ENCODE results near the gene PROM1.

Gene PROM1

DNA sequence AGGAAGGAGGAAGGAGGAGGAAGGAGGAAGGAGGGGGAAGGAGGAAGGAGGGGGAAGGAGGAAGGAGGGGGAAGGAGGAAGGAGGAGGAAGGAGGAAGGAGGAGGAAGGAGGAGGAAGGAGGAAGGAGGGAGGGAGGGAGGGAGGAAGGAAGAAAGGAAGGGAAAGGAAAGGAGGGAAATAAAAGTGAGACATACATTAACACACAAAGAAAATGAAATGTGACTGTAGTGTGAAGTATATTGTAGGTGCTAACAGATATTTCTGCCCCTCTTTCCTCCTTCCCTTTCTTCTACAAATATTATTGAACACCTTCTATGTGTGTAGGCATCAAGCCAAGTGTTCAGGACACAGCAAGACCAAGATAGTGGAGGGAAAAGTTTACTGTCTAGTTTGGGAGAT lies 26.4 kb upstream of the PROM1 start:
- no peak overlapping the region for H4K8ac ChIP-seq (ENCODE audit: low read depth, low read length)
- no peak overlapping the region for H3K23ac ChIP-seq (ENCODE audit: low read length)

DNA sequence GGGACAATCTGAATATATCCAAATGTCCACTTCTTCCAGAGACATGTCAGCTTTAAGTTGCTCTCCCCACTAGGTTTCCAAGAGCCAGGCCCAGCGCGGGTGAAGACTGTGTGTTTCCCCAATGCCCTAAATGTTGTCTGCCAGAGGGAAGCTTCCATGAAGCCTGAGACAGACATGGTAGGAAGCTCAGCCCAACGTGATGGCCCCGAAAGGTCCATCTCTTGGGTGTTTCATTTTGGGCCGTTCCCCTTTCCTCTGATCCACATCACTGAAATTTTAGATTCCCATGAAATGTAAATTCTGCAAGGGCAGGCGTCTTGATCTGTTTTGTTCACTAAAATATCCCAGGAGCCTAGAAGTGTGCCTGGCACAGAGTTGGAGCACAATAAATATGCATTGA lies 25.4 kb upstream of the PROM1 start:
- Histone ChIP-seq H3K4me2 (ENCODE audit: low read length) (no peak overlapping the region), H2AFZ (ENCODE audit: insufficient read depth, low read length, poor library complexity) (no peak overlapping the region)

More for the DNA sequence above, 26.4 kb upstream of the PROM1 start:
- no peaks in the 10 kb centered on the region for H3K79me1 ChIP-seq (ENCODE audit: low read length)
- peaks cover 2% of the 10 kb centered on the region for H3K9me3 ChIP-seq (ENCODE audit: insufficient read depth, low read depth, low read length)
- H4K12ac ChIP-seq (ENCODE audit: low read depth, low read length): no peak overlapping the region
- H3K4me1 ChIP-seq (ENCODE audit: control insufficient read depth in 1 of 2, insufficient read depth in 2 of 2, low read length in 2 of 2): no peaks in the 10 kb centered on the region
- H3K79me2 ChIP-seq (ENCODE audit: control insufficient read depth, insufficient read depth, low read length, poor library complexity): no peaks in the 10 kb centered on the region
- H3K18ac ChIP-seq (ENCODE audit: low read length): no peak overlapping the region
- H2AK5ac ChIP-seq (ENCODE audit: low read length): no peak overlapping the region
- no peak overlapping the region for H3K4me3 ChIP-seq (ENCODE audit: low read depth, low read length)
- no peaks in the 10 kb centered on the region for H3K27me3 ChIP-seq (ENCODE audit: insufficient read depth, low read length)
- H3K14ac ChIP-seq (ENCODE audit: low read length): no peak overlapping the region
- no peak overlapping the region for H2BK120ac ChIP-seq (ENCODE audit: insufficient read depth, low read length, poor library complexity)
- no peak overlapping the region for H3K9ac ChIP-seq (ENCODE audit: low read length)
- no peak overlapping the region for H3K27ac ChIP-seq (ENCODE audit: low read depth, low read length)
- no peak overlapping the region for H2BK12ac ChIP-seq (ENCODE audit: low read length)
- no peak overlapping the region for H2AFZ ChIP-seq (ENCODE audit: insufficient read depth, low read length, poor library complexity)
- no peak overlapping the region for H2BK5ac ChIP-seq (ENCODE audit: low read depth, low read length, poor library complexity)
- H4K91ac ChIP-seq (ENCODE audit: low read depth, low read length): no peak overlapping the region
- H3K4ac ChIP-seq (ENCODE audit: low read depth, low read length): no peak overlapping the region
- DNase-seq: no peak
- no peaks in the 10 kb centered on the region for H3K36me3 ChIP-seq (ENCODE audit: control insufficient read depth in 1 of 2, insufficient read depth in 2 of 2, low read length in 2 of 2)
- H3K4me2 ChIP-seq (ENCODE audit: low read length): no peak overlapping the region

DNA sequence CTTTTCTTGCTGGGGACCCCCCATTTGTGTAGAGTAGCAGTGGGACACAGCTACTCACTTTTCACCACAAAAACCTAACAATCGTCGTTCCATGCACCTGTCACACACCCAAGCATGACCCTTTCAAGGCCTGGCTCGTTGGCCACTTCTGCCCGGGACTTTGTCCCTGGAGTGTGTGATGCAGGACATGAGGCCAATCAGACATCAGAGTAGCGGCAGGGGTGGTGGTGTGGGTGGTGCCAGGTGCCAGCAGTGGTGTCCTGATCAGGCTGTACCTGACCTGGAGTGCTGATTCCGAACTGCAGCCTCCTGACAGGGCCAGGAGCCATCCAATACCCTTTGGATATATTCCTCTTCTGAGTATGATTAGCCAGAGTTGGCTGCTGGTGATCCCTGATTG lies 23.1 kb upstream of the PROM1 start:
- Histone ChIP-seq H3K4me2 (ENCODE audit: low read length) (no peak overlapping the region), H3K9me3 (ENCODE audit: insufficient read depth, low read depth, low read length) (peaks cover 2% of the 10 kb centered on the region), H2AFZ (ENCODE audit: insufficient read depth, low read length, poor library complexity) (no peak overlapping the region), H3K79me2 (ENCODE audit: control insufficient read depth, insufficient read depth, low read length, poor library complexity) (no peaks in the 10 kb centered on the region), H3K36me3 (ENCODE audit: control insufficient read depth in 1 of 2, insufficient read depth in 2 of 2, low read length in 2 of 2) (no peaks in the 10 kb centered on the region), H3K79me1 (ENCODE audit: low read length) (no peaks in the 10 kb centered on the region), H4K12ac (ENCODE audit: low read depth, low read length) (no peak overlapping the region), H3K18ac (ENCODE audit: low read length) (no peak overlapping the region), H3K9ac (ENCODE audit: low read length) (no peak overlapping the region), H4K8ac (ENCODE audit: low read depth, low read length) (no peak overlapping the region), H2BK5ac (ENCODE audit: low read depth, low read length, poor library complexity) (no peak overlapping the region), H3K4me1 (ENCODE audit: control insufficient read depth in 1 of 2, insufficient read depth in 2 of 2, low read length in 2 of 2) (no peaks in the 10 kb centered on the region), H3K27ac (ENCODE audit: low read depth, low read length) (no peak overlapping the region), H2BK120ac (ENCODE audit: insufficient read depth, low read length, poor library complexity) (no peak overlapping the region), H2AK5ac (ENCODE audit: low read length) (no peak overlapping the region), H3K4ac (ENCODE audit: low read depth, low read length) (no peak overlapping the region), H3K27me3 (ENCODE audit: insufficient read depth, low read length) (no peaks in the 10 kb centered on the region), H3K23ac (ENCODE audit: low read length) (no peak overlapping the region), H3K14ac (ENCODE audit: low read length) (no peak overlapping the region), H2BK12ac (ENCODE audit: low read length) (no peak overlapping the region), H3K4me3 (ENCODE audit: low read depth, low read length) (no peak overlapping the region), H4K91ac (ENCODE audit: low read depth, low read length) (no peak overlapping the region)
- no CpG with 5 or more reads among the region's 6 CpGs for WGBS (ENCODE audit: extremely low coverage, insufficient coverage, insufficient read length)
- no peak for DNase-seq

More for the DNA sequence above, 25.4 kb upstream of the PROM1 start:
- Histone ChIP-seq H4K12ac (ENCODE audit: low read depth, low read length) (no peak overlapping the region), H4K8ac (ENCODE audit: low read depth, low read length) (no peak overlapping the region), H3K9ac (ENCODE audit: low read length) (no peak overlapping the region), H2BK120ac (ENCODE audit: insufficient read depth, low read length, poor library complexity) (no peak overlapping the region), H3K18ac (ENCODE audit: low read length) (no peak overlapping the region), H2BK5ac (ENCODE audit: low read depth, low read length, poor library complexity) (no peak overlapping the region), H3K79me1 (ENCODE audit: low read length) (no peaks in the 10 kb centered on the region), H2BK12ac (ENCODE audit: low read length) (no peak overlapping the region), H3K4me1 (ENCODE audit: control insufficient read depth in 1 of 2, insufficient read depth in 2 of 2, low read length in 2 of 2) (no peaks in the 10 kb centered on the region), H3K4me3 (ENCODE audit: low read depth, low read length) (no peak overlapping the region), H3K36me3 (ENCODE audit: control insufficient read depth in 1 of 2, insufficient read depth in 2 of 2, low read length in 2 of 2) (no peaks in the 10 kb centered on the region), H3K9me3 (ENCODE audit: insufficient read depth, low read depth, low read length) (peaks cover 2% of the 10 kb centered on the region), H2AK5ac (ENCODE audit: low read length) (no peak overlapping the region), H3K27ac (ENCODE audit: low read depth, low read length) (no peak overlapping the region), H3K14ac (ENCODE audit: low read length) (no peak overlapping the region), H3K23ac (ENCODE audit: low read length) (no peak overlapping the region), H3K27me3 (ENCODE audit: insufficient read depth, low read length) (no peaks in the 10 kb centered on the region), H3K4ac (ENCODE audit: low read depth, low read length) (no peak overlapping the region), H4K91ac (ENCODE audit: low read depth, low read length) (no peak overlapping the region), H3K79me2 (ENCODE audit: control insufficient read depth, insufficient read depth, low read length, poor library complexity) (no peaks in the 10 kb centered on the region)
- DNase-seq: no peak
- WGBS (ENCODE audit: extremely low coverage, insufficient coverage, insufficient read length): no CpG with 5 or more reads among the region's 6 CpGs

DNA sequence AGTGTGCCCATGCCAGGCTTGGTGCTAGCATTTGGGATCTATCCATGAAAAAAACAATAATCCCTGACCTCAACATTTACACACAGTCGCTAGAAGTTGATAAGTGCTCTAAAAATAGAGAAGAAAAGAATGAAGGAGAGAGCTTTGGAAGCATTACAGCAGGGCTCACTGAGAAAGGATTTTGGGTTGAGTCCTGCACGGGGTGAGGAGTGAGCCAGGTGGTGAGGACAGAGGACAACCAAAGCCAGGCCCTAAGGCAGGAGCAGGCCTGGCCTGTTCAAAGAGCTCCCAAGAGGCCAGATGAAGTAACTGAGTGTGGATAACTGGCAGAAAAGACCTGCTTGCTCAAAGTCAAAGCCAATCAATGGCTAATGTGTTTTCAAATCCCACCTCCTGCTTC lies 20.7 kb upstream of the PROM1 start:
- H3K79me1 ChIP-seq (ENCODE audit: low read length): no peaks in the 10 kb centered on the region
- no peaks in the 10 kb centered on the region for H3K4me1 ChIP-seq (ENCODE audit: control insufficient read depth in 1 of 2, insufficient read depth in 2 of 2, low read length in 2 of 2)
- H2AK5ac ChIP-seq (ENCODE audit: low read length): no peak overlapping the region
- H4K12ac ChIP-seq (ENCODE audit: low read depth, low read length): no peak overlapping the region
- no peak overlapping the region for H3K4ac ChIP-seq (ENCODE audit: low read depth, low read length)
- no peak overlapping the region for H2BK12ac ChIP-seq (ENCODE audit: low read length)
- H4K8ac ChIP-seq (ENCODE audit: low read depth, low read length): no peak overlapping the region
- no peaks in the 10 kb centered on the region for H3K79me2 ChIP-seq (ENCODE audit: control insufficient read depth, insufficient read depth, low read length, poor library complexity)
- H3K23ac ChIP-seq (ENCODE audit: low read length): no peak overlapping the region
- H2BK5ac ChIP-seq (ENCODE audit: low read depth, low read length, poor library complexity): no peak overlapping the region
- no peak overlapping the region for H3K9ac ChIP-seq (ENCODE audit: low read length)
- H3K14ac ChIP-seq (ENCODE audit: low read length): no peak overlapping the region
- H3K4me2 ChIP-seq (ENCODE audit: low read length): no peak overlapping the region
- no peak overlapping the region for H3K18ac ChIP-seq (ENCODE audit: low read length)
- H3K36me3 ChIP-seq (ENCODE audit: control insufficient read depth in 1 of 2, insufficient read depth in 2 of 2, low read length in 2 of 2): no peaks in the 10 kb centered on the region
- H3K27me3 ChIP-seq (ENCODE audit: insufficient read depth, low read length): no peaks in the 10 kb centered on the region
- WGBS (ENCODE audit: extremely low coverage, insufficient coverage, insufficient read length): no CpG with 5 or more reads among the region's 2 CpGs
- DNase-seq: no peak
- no peak overlapping the region for H4K91ac ChIP-seq (ENCODE audit: low read depth, low read length)
- no peak overlapping the region for H3K27ac ChIP-seq (ENCODE audit: low read depth, low read length)
- H3K4me3 ChIP-seq (ENCODE audit: low read depth, low read length): no peak overlapping the region
- no peak overlapping the region for H2AFZ ChIP-seq (ENCODE audit: insufficient read depth, low read length, poor library complexity)
- no peak overlapping the region for H2BK120ac ChIP-seq (ENCODE audit: insufficient read depth, low read length, poor library complexity)
- peaks cover 2% of the 10 kb centered on the region for H3K9me3 ChIP-seq (ENCODE audit: insufficient read depth, low read depth, low read length)

All from trophoblast cell (in vitro differentiated cells and primary cell).